GM18951 (cell line): Measurements from ENCODE around the gene ACVR1B.
A peak's percentile ranks its signal among the peaks of the same experiment; 100 is the strongest.

Source experiments
- POLR2A ChIP-seq: IDR thresholded peaks from 4 replicates; pipeline ENCODE4 v1.6.1; 2011; ENCODE audit warnings: mild to moderate bottlenecking; ENCODE audit not compliant: insufficient read length, insufficient read depth; ENCODE audit errors: extremely low read depth
- in situ Hi-C: fragments of 300-500 bp; cut with MboI; formaldehyde crosslinking; loops from one replicate; pipeline ENCODE4 v1.12.0; 2022; ENCODE audit warnings: low sequenced_read_pairs, mixed read lengths, inconsistent platforms; ENCODE audit not compliant: unreplicated experiment

The ACVR1B gene

GRCh38 chr12:51951199-51951842, at the start of gene ACVR1B:
Gene ACVR1B (plus strand): TSS chr12:51951699. CDS start chr12:51951744, 45 bp downstream.
- in situ Hi-C loops, result no loop called here
- peak; percentile 11 for TF ChIP-seq POLR2A

GRCh38 chr12:51901881-51902280, 49.6 kb upstream of the ACVR1B start:
- in situ Hi-C loops, result no loop called here
- no peak for TF ChIP-seq POLR2A

GRCh38 chr12:51904951-51905470, 46.5 kb upstream of the ACVR1B start:
- in situ Hi-C loops, result no loop called here

GRCh38 chr12:51905471-51906429, 45.7 kb upstream of the ACVR1B start:
- in situ Hi-C loops, result no loop called here
- no peak for TF ChIP-seq POLR2A

More at GRCh38 chr12:51904951-51905470, 46.5 kb upstream of the ACVR1B start:
- no peak for TF ChIP-seq POLR2A

GRCh38 chr12:51906430-51907082, 44.9 kb upstream of the ACVR1B start:
- in situ Hi-C loops, result no loop called here
- TF ChIP-seq POLR2A, result no peak

GRCh38 chr12:51907083-51907855, 44.2 kb upstream of the ACVR1B start, which contains the start of gene ACVRL1:
Gene ACVRL1 (plus strand): TSS chr12:51907504. CDS start chr12:51912475, 4,971 bp downstream.
- in situ Hi-C loops, result no loop called here
- TF ChIP-seq POLR2A, result no peak

GRCh38 chr12:51907856-51908425, 43.6 kb upstream of the ACVR1B start:
- TF ChIP-seq POLR2A, result no peak
- in situ Hi-C loops, result no loop called here

GRCh38 chr12:51908876-51909592, 42.5 kb upstream of the ACVR1B start:
- TF ChIP-seq POLR2A, result no peak
- in situ Hi-C loops, result no loop called here

- no peak for TF ChIP-seq POLR2A
- in situ Hi-C loops, result no loop called here
These were observed 41.3 kb upstream of the ACVR1B start for GRCh38 chr12:51910168-51910567.

GRCh38 chr12:51910691-51911090, 40.8 kb upstream of the ACVR1B start:
- TF ChIP-seq POLR2A, result no peak
- in situ Hi-C loops, result no loop called here

GRCh38 chr12:51911307-51911706, 40.2 kb upstream of the ACVR1B start:
- no peak for TF ChIP-seq POLR2A
- in situ Hi-C loops, result no loop called here
